Urinary bladder (tissue), 4 donors: ENCODE results near the gene ECM2. TPM values are rescaled to one million over a fixed set of nuclear protein-coding genes. Genes with fewer than 3 reads are reported as not detected.

Experiments used
- DNase-seq: peaks from one replicate; pipeline ENCODE4 v3.0.0-alpha.2; 2015; ENCODE audit errors: extremely low spot score
- H3K27ac ChIP-seq: one replicate; pipeline ENCODE4 v1.5.1; 2013; ENCODE audit warnings: low read depth, mild to moderate bottlenecking, moderate library complexity
- H3K36me3 ChIP-seq: one replicate; pipeline ENCODE4 v1.6.1; 2013; ENCODE audit warnings: mild to moderate bottlenecking, moderate library complexity; ENCODE audit not compliant: insufficient read depth
- H3K4me1 ChIP-seq: one replicate; pipeline ENCODE4 v1.6.1; 2013; ENCODE audit warnings: mild to moderate bottlenecking, moderate library complexity; ENCODE audit not compliant: insufficient read depth
- H3K4me3 ChIP-seq: one replicate; pipeline ENCODE4 v1.5.1; 2013; ENCODE audit warnings: low read depth, low read length
- WGBS: extraction: QIAGEN DNeasy Blood & Tissue Kit; methylation state at CpG from one replicate; pipeline ENCODE4 v1.1.7; 2013; 5-methylcytosine and 5-hydroxymethylcytosine counted together
- polyA plus RNA-seq: library from polyadenylated mRNA; stranded (reverse); fragments of 200-250 nt; gene quantifications from one replicate; pipeline ENCODE4 v1.2.3, GENCODE V29; 2013
- total RNA-seq: library from RNA; depleted of rRNA; stranded (reverse); fragments of >200 nt; gene quantifications from one replicate; pipeline ENCODE4 v1.2.3, GENCODE V29; 2014
- donor health status: healthy with polysubstance abuse.
- donor health status: healthy.

ECM2 gene
- total and polyA plus RNA-seq, 2 donors = 7.1 to 64.1 TPM

GRCh38 chr9:92518199-92518598 lies 17.6 kb downstream of the ECM2 start:
- Histone ChIP-seq H3K36me3 (no peaks in the 10 kb centered on the region), H3K4me3 (no peak overlapping the region), H3K4me1 (no peaks in the 10 kb centered on the region), H3K27ac (no peak overlapping the region)
- WGBS = 84% methylated on average over 4 of the region's 4 CpGs
- no peak for DNase-seq

GRCh38 chr9:92517046-92517445 lies 18.7 kb downstream of the ECM2 start:
- H3K4me3 ChIP-seq = no peak overlapping the region
- H3K27ac ChIP-seq = no peak overlapping the region
- WGBS = 67% methylated on average over 3 of the region's 3 CpGs
- DNase-seq = no peak
- H3K36me3 ChIP-seq = no peaks in the 10 kb centered on the region
- H3K4me1 ChIP-seq = no peaks in the 10 kb centered on the region

GRCh38 chr9:92516521-92516920 lies 19.3 kb downstream of the ECM2 start:
- H3K4me3 ChIP-seq = no peak overlapping the region
- 92% methylated on average over 1 of the region's 1 CpG for WGBS

GRCh38 chr9:92514635-92515034 lies 21.2 kb downstream of the ECM2 start:
- Histone ChIP-seq H3K4me1 (no peaks in the 10 kb centered on the region), H3K4me3 (no peak overlapping the region), H3K36me3 (no peaks in the 10 kb centered on the region), H3K27ac (no peak overlapping the region)
- no peak for DNase-seq
- 94% methylated on average over 10 of the region's 10 CpGs for WGBS

More at GRCh38 chr9:92516521-92516920, 19.3 kb downstream of the ECM2 start:
- DNase-seq = no peak
- H3K36me3 ChIP-seq = no peaks in the 10 kb centered on the region
- no peaks in the 10 kb centered on the region for H3K4me1 ChIP-seq
- H3K27ac ChIP-seq = no peak overlapping the region

GRCh38 chr9:92513349-92513748 lies 22.4 kb downstream of the ECM2 start:
- 59% methylated on average over 3 of the region's 3 CpGs for WGBS
- no peaks in the 10 kb centered on the region for H3K4me1 ChIP-seq
- H3K36me3 ChIP-seq = no peaks in the 10 kb centered on the region
- H3K4me3 ChIP-seq = no peak overlapping the region
- H3K27ac ChIP-seq = no peak overlapping the region
- DNase-seq = no peak

- H3K27ac ChIP-seq = no peak overlapping the region
- H3K4me3 ChIP-seq = no peak overlapping the region
- no peaks in the 10 kb centered on the region for H3K36me3 ChIP-seq
- DNase-seq = no peak
- 58% methylated on average over 3 of the region's 3 CpGs for WGBS
- H3K4me1 ChIP-seq = no peaks in the 10 kb centered on the region
Observed at GRCh38 chr9:92512622-92513021, 23.2 kb downstream of the ECM2 start.

- Histone ChIP-seq H3K4me1 (no peaks in the 10 kb centered on the region), H3K4me3 (no peak overlapping the region), H3K36me3 (no peaks in the 10 kb centered on the region), H3K27ac (no peak overlapping the region)
- no peak for DNase-seq
Observed at GRCh38 chr9:92510747-92511146, 25.0 kb downstream of the ECM2 start.

GRCh38 chr9:92509050-92509449 lies 26.7 kb downstream of the ECM2 start:
- H3K36me3 ChIP-seq = no peaks in the 10 kb centered on the region
- H3K27ac ChIP-seq = no peak overlapping the region
- no peak for DNase-seq
- WGBS = 97% methylated on average over 5 of the region's 5 CpGs
- no peak overlapping the region for H3K4me3 ChIP-seq
- H3K4me1 ChIP-seq = no peaks in the 10 kb centered on the region

GRCh38 chr9:92508018-92508820 lies 27.6 kb downstream of the ECM2 start:
- no peak for DNase-seq
- no peak overlapping the region for H3K4me3 ChIP-seq
- H3K36me3 ChIP-seq = no peaks in the 10 kb centered on the region
- H3K27ac ChIP-seq = no peak overlapping the region
- H3K4me1 ChIP-seq = no peaks in the 10 kb centered on the region
- WGBS = 31% methylated on average over 10 of the region's 10 CpGs

- H3K4me1 ChIP-seq = no peaks in the 10 kb centered on the region
- no peaks in the 10 kb centered on the region for H3K36me3 ChIP-seq
- 65% methylated on average over 4 of the region's 4 CpGs for WGBS
- no peak overlapping the region for H3K27ac ChIP-seq
- DNase-seq = no peak
- H3K4me3 ChIP-seq = no peak overlapping the region
Observed at GRCh38 chr9:92507496-92507895, 28.3 kb downstream of the ECM2 start.

GRCh38 chr9:92507005-92507404 lies 28.8 kb downstream of the ECM2 start:
- 89% methylated on average over 2 of the region's 2 CpGs for WGBS
- no peak overlapping the region for H3K27ac ChIP-seq
- H3K4me3 ChIP-seq = no peak overlapping the region
- H3K36me3 ChIP-seq = no peaks in the 10 kb centered on the region
- H3K4me1 ChIP-seq = no peaks in the 10 kb centered on the region
- DNase-seq = no peak

- DNase-seq = peak; percentile 48
- H3K27ac ChIP-seq = no peak overlapping the region
- 22% methylated on average over 3 of the region's 3 CpGs for WGBS
- H3K36me3 ChIP-seq = no peaks in the 10 kb centered on the region
- H3K4me3 ChIP-seq = no peak overlapping the region
- H3K4me1 ChIP-seq = no peaks in the 10 kb centered on the region
Observed at GRCh38 chr9:92506184-92506857, 29.5 kb downstream of the ECM2 start.

- H3K4me3 ChIP-seq = no peak overlapping the region
- no peak for DNase-seq
- H3K27ac ChIP-seq = no peak overlapping the region
- no peaks in the 10 kb centered on the region for H3K4me1 ChIP-seq
- H3K36me3 ChIP-seq = no peaks in the 10 kb centered on the region
- WGBS = 88% methylated on average over 2 of the region's 2 CpGs
Observed at GRCh38 chr9:92504881-92505280, 30.9 kb downstream of the ECM2 start.

- WGBS = 92% methylated on average over 2 of the region's 2 CpGs
- H3K4me3 ChIP-seq = no peak overlapping the region
- H3K36me3 ChIP-seq = no peaks in the 10 kb centered on the region
- no peaks in the 10 kb centered on the region for H3K4me1 ChIP-seq
- DNase-seq = no peak
- no peak overlapping the region for H3K27ac ChIP-seq
Observed at GRCh38 chr9:92503156-92503555, 32.6 kb downstream of the ECM2 start.
